ENCODE results near the gene EHMT1. TPM values are rescaled to one million over a fixed set of nuclear protein-coding genes. Genes with fewer than 3 reads are reported as not detected.

Gene EHMT1
- total RNA-seq, 1 experiment from 2014 or later = 112 TPM

- Histone ChIP-seq H3K4ac (ENCODE audit: low read depth, low read length) (no peak overlapping the region), H3K14ac (ENCODE audit: insufficient read depth, low read length) (no peak overlapping the region), H3K79me1 (ENCODE audit: insufficient read depth, low read depth, low read length, poor library complexity, severe bottlenecking) (peaks cover 3% of the 10 kb centered on the region), H3K18ac (ENCODE audit: insufficient read length, low read depth, low read length) (no peak overlapping the region), H3K23ac (ENCODE audit: insufficient read length, low read depth, low read length) (no peak overlapping the region), H3K9me3 (ENCODE audit: control insufficient read depth, low read depth, low read length) (no peaks in the 10 kb centered on the region), H3T11ph (ENCODE audit: low read length) (no peak overlapping the region), H3K23me2 (ENCODE audit: insufficient read length, low read depth, low read length, poor library complexity, severe bottlenecking) (no peaks in the 10 kb centered on the region), H3K79me2 (ENCODE audit: insufficient read depth, low read length) (peaks cover 20% of the 10 kb centered on the region; the same call in 1 of the 2 replicates), H4K91ac (ENCODE audit: insufficient read length, low read depth, low read length) (no peak overlapping the region), H3K27me3 (ENCODE audit: insufficient read depth, low read length) (no peaks in the 10 kb centered on the region), H2BK12ac (ENCODE audit: insufficient read length, low read depth, low read length) (no peak overlapping the region), H3K27ac (ENCODE audit: insufficient read length, low read depth, low read length) (no peak overlapping the region), H4K20me1 (ENCODE audit: control insufficient read depth, insufficient read depth, insufficient read length) (no peaks in the 10 kb centered on the region), H2BK120ac (ENCODE audit: low read depth, low read length, poor library complexity, severe bottlenecking) (no peak overlapping the region), H3K4me1 (ENCODE audit: insufficient read depth, low read length) (no peaks in the 10 kb centered on the region), H2BK5ac (ENCODE audit: insufficient read length, low read length) (no peak overlapping the region), H4K5ac (ENCODE audit: insufficient read length, low read depth, low read length) (no peak overlapping the region), H2AK5ac (ENCODE audit: insufficient read length, low read length) (no peak overlapping the region), H3K4me2 (ENCODE audit: insufficient read depth, insufficient read length, low read length) (no peak overlapping the region), H3K56ac (ENCODE audit: insufficient read length, low read depth, low read length) (no peak overlapping the region), H2BK20ac (ENCODE audit: low read depth, low read length, poor library complexity, severe bottlenecking) (no peak overlapping the region), H2AFZ (ENCODE audit: low read length) (no peak overlapping the region), H2BK15ac (ENCODE audit: low read depth, low read length) (no peak overlapping the region), H4K8ac (replicated peaks; ENCODE audit: insufficient read length, low read depth, low read length) (no peak overlapping the region), H3K9ac (ENCODE audit: extremely low read depth, insufficient read length, low read length) (no peak overlapping the region)
- H3K27ac Mint-ChIP-seq = peak overlapping the region; percentile 13 to 85 (median 52); a peak in 5 of 7 replicates
- WGBS (ENCODE audit: extremely low coverage, insufficient read length, low lambda C conversion rate) = no CpG with 5 or more reads among the region's 24 CpGs
- peaks cover 1% of the 10 kb centered on the region; the same call in 1 of the 2 replicates for H3K27me3 Mint-ChIP-seq (ENCODE audit: low read depth)
- no peak overlapping the region; a peak in 1 of 5 replicates for H3K4me3 Mint-ChIP-seq
- TF ChIP-seq CTCF (conservative IDR thresholded peaks at IDR 0.05) = no peak
- H3K36me3 Mint-ChIP-seq (ENCODE audit: insufficient read depth in 1 of 3, low read depth in 3 of 3) = peaks cover 48 to 72% (median 60%) of the 10 kb centered on the region in 3 experiments
- peaks cover 7 to 14% of the 10 kb centered on the region in 2 experiments for H3K9me3 Mint-ChIP-seq
- no peak for DNase-seq
- H3K4me1 Mint-ChIP-seq = peaks cover 31 to 33% of the 10 kb centered on the region in 2 experiments
Measured at GRCh38 chr9:137724818-137725240, 106.0 kb downstream of the EHMT1 start.

Data from H9 (cell line).